Neural cell (in vitro differentiated cells): Measurements from ENCODE around the gene SNAPC1. TPM values are rescaled to one million over a fixed set of nuclear protein-coding genes. Genes with fewer than 3 reads are reported as not detected.

Experiments used
- H2AFZ ChIP-seq: fragments of 200-600, 300-800 bp; sonication (generic), shearing (Covaris generic); 2 replicates; pipeline ENCODE4 v1.6.0; 2014; ENCODE audit warnings: low read depth, mild to moderate bottlenecking, antibody characterized with exemption, low read length, moderate library complexity
- H3F3A ChIP-seq: fragments of 200-600 bp; shearing (Covaris generic); 2 replicates; pipeline ENCODE4 v1.6.1; 2016; ENCODE audit warnings: mild to moderate bottlenecking, moderate library complexity, mixed read lengths, antibody characterized with exemption, low read length; ENCODE audit not compliant: insufficient read depth, poor library complexity, severe bottlenecking
- H3K27ac ChIP-seq: fragments of 200-600, 300-800 bp; sonication (generic), shearing (Covaris generic); 2 replicates; pipeline ENCODE4 v1.5.1; 2014; ENCODE audit warnings: mild to moderate bottlenecking, low read length, moderate library complexity
- H3K27me3 ChIP-seq: fragments of 300-800, 200-600 bp; sonication (generic), shearing (Covaris generic); 2 replicates; pipeline ENCODE4 v1.6.0; 2014; ENCODE audit warnings: mild to moderate bottlenecking, low read depth, low read length, moderate library complexity; ENCODE audit not compliant: insufficient read depth
- H3K36me3 ChIP-seq: fragments of 300-800, 200-600 bp; sonication (generic), shearing (Covaris generic); 2 replicates; pipeline ENCODE4 v1.5.1; 2014; ENCODE audit warnings: mild to moderate bottlenecking, antibody characterized with exemption, low read length, moderate library complexity; ENCODE audit not compliant: insufficient read depth
- H3K4me2 ChIP-seq: fragments of 300-800, 200-600 bp; sonication (generic), shearing (Covaris generic); 2 replicates; pipeline ENCODE4 v1.6.0; 2014; ENCODE audit warnings: mild to moderate bottlenecking, low read length
- H3K4me3 ChIP-seq: fragments of 300-800, 200-600 bp; sonication (generic), shearing (Covaris generic); 2 replicates; pipeline ENCODE4 v1.5.1; 2014; ENCODE audit warnings: mild to moderate bottlenecking, low read length, moderate library complexity
- H3K79me2 ChIP-seq: fragments of 200-600 bp; shearing (Covaris generic); replicated peaks from 2 replicates; pipeline ENCODE4 v1.6.0; 2014; ENCODE audit warnings: mild to moderate bottlenecking, low read length, moderate library complexity; ENCODE audit not compliant: insufficient read depth
- H3K9ac ChIP-seq: fragments of 300-800, 200-600 bp; sonication (generic), shearing (Covaris generic); 2 replicates; pipeline ENCODE4 v1.6.1; 2016; ENCODE audit warnings: mild to moderate bottlenecking, low read length, mixed read lengths
- H3K9me2 ChIP-seq: fragments of 200-600 bp; shearing (Covaris generic); 2 replicates; pipeline ENCODE4 v1.6.1; 2016; ENCODE audit warnings: mild to moderate bottlenecking, low read length, mixed read lengths; ENCODE audit not compliant: insufficient read depth
- H3K9me3 ChIP-seq: fragments of 200-600, 300-800 bp; sonication (generic), shearing (Covaris generic); 2 replicates; pipeline ENCODE4 v1.6.1; 2016; ENCODE audit warnings: mild to moderate bottlenecking, mixed run types, low read length, moderate library complexity, mixed read lengths
- H4K20me1 ChIP-seq: fragments of 200-600 bp; shearing (Covaris generic); 2 replicates; pipeline ENCODE4 v1.6.1; 2016; ENCODE audit warnings: mild to moderate bottlenecking, mixed run types; ENCODE audit not compliant: insufficient read depth
- CTCF ChIP-seq: fragments of 450-650 bp; IDR thresholded peaks from 2 replicates; pipeline ENCODE4 v1.5.1; 2014; ENCODE audit warnings: antibody characterized with exemption, mild to moderate bottlenecking, moderate library complexity; ENCODE audit not compliant: poor library complexity, severe bottlenecking
- EP300 ChIP-seq: fragments of 450-650 bp; conservative IDR thresholded peaks from 2 replicates; pipeline ENCODE4 v1.6.1; 2014; ENCODE audit warnings: antibody characterized with exemption, mild to moderate bottlenecking, moderate library complexity; ENCODE audit not compliant: poor library complexity, severe bottlenecking
- EZH2 ChIP-seq: fragments of 200-600, 300-800 bp; shearing (Covaris generic), sonication (generic); IDR thresholded peaks from 2 replicates; pipeline ENCODE4 v1.6.1; 2014; ENCODE audit warnings: antibody characterized with exemption, low read length, borderline replicate concordance, mild to moderate bottlenecking; ENCODE audit not compliant: insufficient read depth, poor library complexity, severe bottlenecking
- MXI1 ChIP-seq: fragments of 450-650 bp; conservative IDR thresholded peaks from 2 replicates; pipeline ENCODE4 v1.6.1; 2014; ENCODE audit warnings: antibody characterized with exemption, mild to moderate bottlenecking; ENCODE audit not compliant: poor library complexity, severe bottlenecking
- POLR2AphosphoS5 ChIP-seq: IDR thresholded peaks from 2 replicates; pipeline ENCODE4 v1.6.1; 2012
- RAD21 ChIP-seq: fragments of 450-650 bp; conservative IDR thresholded peaks from 2 replicates; pipeline ENCODE4 v1.6.1; 2014; ENCODE audit warnings: antibody characterized with exemption, mild to moderate bottlenecking, moderate library complexity
- REST ChIP-seq: IDR thresholded peaks from 2 replicates; pipeline ENCODE4 v1.6.1; 2012; ENCODE audit warnings: borderline replicate concordance
- SMC3 ChIP-seq: fragments of 450-650 bp; conservative IDR thresholded peaks from 2 replicates; pipeline ENCODE4 v1.6.1; 2014; ENCODE audit warnings: antibody characterized with exemption, mild to moderate bottlenecking, moderate library complexity; ENCODE audit not compliant: poor library complexity
- TAF1 ChIP-seq: IDR thresholded peaks from 2 replicates; pipeline ENCODE4 v1.6.1; 2012; ENCODE audit warnings: low read depth
- polyA plus RNA-seq: library from polyadenylated mRNA; depleted of rRNA; stranded (reverse); fragments of >200 nt; gene quantifications from 2 replicates; pipeline ENCODE4 v1.2.3, GENCODE V29; 2014

The SNAPC1 gene
- polyA plus RNA-seq, 1 donor from 2014 or later, result 7.1 TPM

DNA sequence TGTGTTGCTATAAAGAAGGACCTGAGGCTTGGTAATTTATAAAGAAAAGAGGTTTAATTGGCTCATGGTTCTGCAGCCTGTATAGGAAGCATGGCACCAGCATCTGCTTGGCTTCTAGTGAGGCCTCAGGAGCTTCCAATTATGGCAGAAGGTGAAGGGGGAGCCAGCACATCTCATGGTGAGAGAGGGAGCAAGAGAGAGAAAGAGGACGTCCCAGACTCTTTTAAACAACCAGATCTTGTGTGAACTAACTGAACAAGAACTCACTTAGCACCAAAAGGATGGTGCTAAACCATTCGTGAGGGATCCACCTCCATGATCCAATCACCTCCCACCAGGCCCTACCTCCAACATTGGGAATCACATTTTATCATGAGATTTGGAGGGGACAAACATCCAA lies 6.1 kb upstream of the SNAPC1 start:
- Histone ChIP-seq H3K9me2 (no peaks in the 10 kb centered on the region), H3K9me3 (no peaks in the 10 kb centered on the region), H3K27ac (no peak overlapping the region), H3K27me3 (no peaks in the 10 kb centered on the region), H3K9ac (no peak overlapping the region), H2AFZ (no peak overlapping the region), H3K4me3 (no peak overlapping the region), H3K4me2 (no peak overlapping the region), H3K36me3 (no peaks in the 10 kb centered on the region), H3F3A (no peaks in the 10 kb centered on the region), H4K20me1 (no peaks in the 10 kb centered on the region), H3K79me2 (no peaks in the 10 kb centered on the region)
- no peak for TF ChIP-seq REST
- no peak for TF ChIP-seq POLR2AphosphoS5
- TF ChIP-seq EP300, result no peak
- no peak for TF ChIP-seq MXI1
- no peak for TF ChIP-seq EZH2
- no peak for TF ChIP-seq TAF1
- no peak for TF ChIP-seq RAD21
- TF ChIP-seq SMC3, result no peak
- no peak for TF ChIP-seq CTCF

GRCh38 chr14:61759878-61760277 lies 2.3 kb upstream of the SNAPC1 start:
- Histone ChIP-seq H3K9me3 (no peaks in the 10 kb centered on the region), H3K9me2 (no peaks in the 10 kb centered on the region), H4K20me1 (no peaks in the 10 kb centered on the region), H3K27me3 (no peaks in the 10 kb centered on the region), H3K27ac (no peak overlapping the region), H3K9ac (no peak overlapping the region), H3F3A (no peaks in the 10 kb centered on the region), H3K36me3 (no peaks in the 10 kb centered on the region), H2AFZ (no peak overlapping the region), H3K79me2 (peaks cover 21% of the 10 kb centered on the region), H3K4me3 (no peak overlapping the region), H3K4me2 (no peak overlapping the region)
- TF ChIP-seq EZH2 (no peak), MXI1 (no peak), TAF1 (no peak), RAD21 (no peak), POLR2AphosphoS5 (no peak), REST (no peak), CTCF (no peak)
